MCF 10A (cell line): ENCODE measurements around the gene LACTB. TPM values are rescaled to one million over a fixed set of nuclear protein-coding genes. Genes with fewer than 3 reads are reported as not detected.

Experiments
- BruUV-seq: library from RNA; stranded (reverse); fragments of 400-500 nt; replicated peaks from 2 replicates; lab custom pipeline; 2021; lab: Mats Ljungman, UMichigan
- CTCF ChIA-PET: fragments of 300-600 bp; sonication (Branson Sonifier 250); formaldehyde crosslinking; extraction: SDS; loops from one replicate; lab custom pipeline; 2021; ENCODE audit warnings: antibody characterized with exemption, inconsistent platforms; lab: Yijun Ruan, JAX
- POLR2A ChIA-PET: fragments of 300-600, 350-650 bp; sonication (Branson Sonifier 250); formaldehyde crosslinking; extraction: SDS; loops from one replicate; lab custom pipeline; 2020; ENCODE audit warnings: antibody characterized with exemption, inconsistent platforms; lab: Yijun Ruan, JAX
- DNase-seq: peaks from one replicate; pipeline ENCODE4 v3.0.0-alpha.2; 2018; ENCODE audit not compliant: unreplicated experiment
- H3K27ac Mint-ChIP-seq: one replicate; pipeline ENCODE4 v1.8.0; 2022; ENCODE audit warnings: mild to moderate bottlenecking, low read depth, mixed read lengths; ENCODE audit not compliant: unreplicated experiment
- H3K27me3 Mint-ChIP-seq: one replicate; pipeline ENCODE4 v1.8.0; 2022; ENCODE audit warnings: mixed read lengths; ENCODE audit not compliant: insufficient read depth, unreplicated experiment
- H3K36me3 Mint-ChIP-seq: one replicate; pipeline ENCODE4 v1.8.0; 2022; ENCODE audit warnings: mild to moderate bottlenecking, moderate library complexity, mixed read lengths; ENCODE audit not compliant: insufficient read depth, unreplicated experiment
- H3K4me1 Mint-ChIP-seq: one replicate; pipeline ENCODE4 v1.8.0; 2022; ENCODE audit warnings: mixed read lengths; ENCODE audit not compliant: insufficient read depth, unreplicated experiment
- H3K4me3 Mint-ChIP-seq: one replicate; pipeline ENCODE4 v1.8.0; 2022; ENCODE audit warnings: mild to moderate bottlenecking, moderate library complexity, mixed read lengths; ENCODE audit not compliant: unreplicated experiment
- H3K9me3 Mint-ChIP-seq: one replicate; pipeline ENCODE4 v1.8.0; 2022; ENCODE audit warnings: mixed read lengths; ENCODE audit not compliant: unreplicated experiment
- intact Hi-C: fragments of 100-400 bp; cut with micrococcal nuclease; formaldehyde crosslinking; loops from 2 replicates; pipeline ENCODE4 v1.14.1; 2022
- total RNA-seq: library from RNA; stranded (reverse); gene quantifications from 2 replicates; pipeline ENCODE4 v1.2.3, GENCODE V29; 2022
- TF ChIP-seq, protein P1 (sequence below): fragments of 200-600 bp; IDR thresholded peaks from one replicate; pipeline ENCODE4 v1.8.0; 2022; ENCODE audit warnings: antibody characterized with exemption, mild to moderate bottlenecking; ENCODE audit not compliant: unreplicated experiment

The LACTB gene
- total RNA-seq, 1 experiment from 2014 or later = 9.9 TPM

DNA sequence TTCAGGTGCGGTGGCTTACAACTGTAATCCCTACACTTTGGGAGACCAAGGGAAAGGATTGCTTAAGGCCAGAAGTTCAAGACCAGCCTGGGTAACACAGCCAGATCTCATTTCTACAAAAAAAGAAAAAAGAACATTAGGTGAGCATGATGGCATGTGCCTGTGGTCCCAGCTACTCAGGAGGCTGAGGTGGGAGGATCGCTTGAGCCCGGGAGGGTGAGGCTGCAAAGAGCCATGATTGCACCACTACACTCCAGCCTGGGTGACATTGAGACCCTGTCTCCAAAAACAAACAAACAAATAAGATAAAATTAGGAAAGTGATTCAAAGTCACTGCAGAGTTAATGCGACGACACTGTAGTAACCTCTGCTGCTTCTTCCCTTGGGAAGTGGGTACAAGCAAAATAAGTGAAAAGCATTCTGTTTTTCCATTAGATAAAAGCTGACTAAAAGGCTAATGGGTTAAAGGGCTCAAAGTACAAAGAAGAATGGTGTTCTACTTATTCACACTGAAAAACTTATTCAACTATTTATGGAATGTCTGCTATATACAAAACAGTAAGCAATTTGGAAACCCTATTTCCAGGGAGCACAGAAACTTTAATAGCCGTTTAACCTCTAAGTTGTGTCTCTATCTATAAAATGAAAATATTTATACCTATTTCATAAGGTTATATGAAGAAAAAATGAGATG lies 43.7 kb downstream of the LACTB start:
- Mint-ChIP-seq H3K27me3 (no peaks in the 10 kb centered on the region), H3K36me3 (peaks cover 5% of the 10 kb centered on the region), H3K9me3 (no peaks in the 10 kb centered on the region), H3K4me1 (no peaks in the 10 kb centered on the region), H3K27ac (no peak overlapping the region), H3K4me3 (no peak overlapping the region)
- POLR2A ChIA-PET = interaction anchor here (1.0 to 1.2 kb wide), 2 partner anchors 13 to 21 kb away, joined by 3 to 4 read pairs; no protein-coding TSS in a partner anchor
- TF ChIP-seq, protein P1, sequence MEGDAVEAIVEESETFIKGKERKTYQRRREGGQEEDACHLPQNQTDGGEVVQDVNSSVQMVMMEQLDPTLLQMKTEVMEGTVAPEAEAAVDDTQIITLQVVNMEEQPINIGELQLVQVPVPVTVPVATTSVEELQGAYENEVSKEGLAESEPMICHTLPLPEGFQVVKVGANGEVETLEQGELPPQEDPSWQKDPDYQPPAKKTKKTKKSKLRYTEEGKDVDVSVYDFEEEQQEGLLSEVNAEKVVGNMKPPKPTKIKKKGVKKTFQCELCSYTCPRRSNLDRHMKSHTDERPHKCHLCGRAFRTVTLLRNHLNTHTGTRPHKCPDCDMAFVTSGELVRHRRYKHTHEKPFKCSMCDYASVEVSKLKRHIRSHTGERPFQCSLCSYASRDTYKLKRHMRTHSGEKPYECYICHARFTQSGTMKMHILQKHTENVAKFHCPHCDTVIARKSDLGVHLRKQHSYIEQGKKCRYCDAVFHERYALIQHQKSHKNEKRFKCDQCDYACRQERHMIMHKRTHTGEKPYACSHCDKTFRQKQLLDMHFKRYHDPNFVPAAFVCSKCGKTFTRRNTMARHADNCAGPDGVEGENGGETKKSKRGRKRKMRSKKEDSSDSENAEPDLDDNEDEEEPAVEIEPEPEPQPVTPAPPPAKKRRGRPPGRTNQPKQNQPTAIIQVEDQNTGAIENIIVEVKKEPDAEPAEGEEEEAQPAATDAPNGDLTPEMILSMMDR = no peak
- intact Hi-C loops = no loop called here
- BruUV-seq = no TSS peak
- no peak for DNase-seq
- CTCF ChIA-PET = interaction anchor here (0.9 to 1.4 kb wide), 2 partner anchors 10 kb away, joined by 3 to 4 read pairs; no protein-coding TSS in a partner anchor

DNA sequence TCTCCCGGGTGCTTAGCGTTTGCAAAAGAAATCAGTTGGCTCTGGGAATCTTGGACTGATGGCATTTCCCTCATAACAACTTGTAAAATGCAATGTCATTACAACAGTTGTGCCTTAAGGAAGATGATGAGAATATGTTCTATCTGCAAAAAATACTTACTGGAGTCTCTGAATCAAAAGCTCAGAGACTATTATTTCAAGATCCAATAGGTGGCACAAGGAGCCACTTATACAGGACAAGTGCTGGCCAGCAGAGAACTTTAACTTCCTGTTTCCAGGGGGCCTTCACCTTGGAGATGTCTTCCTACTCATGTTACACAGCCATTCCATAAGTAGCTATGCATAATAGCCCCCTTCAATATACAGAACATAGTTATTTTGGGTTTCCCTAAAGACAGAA lies 44.6 kb downstream of the LACTB start:
- Mint-ChIP-seq H3K36me3 (no peaks in the 10 kb centered on the region), H3K27me3 (no peaks in the 10 kb centered on the region), H3K9me3 (no peaks in the 10 kb centered on the region), H3K4me3 (no peak overlapping the region), H3K4me1 (no peaks in the 10 kb centered on the region), H3K27ac (no peak overlapping the region)
- TF ChIP-seq, protein P1 = no peak
- POLR2A ChIA-PET = interaction anchor here (1.0 to 1.2 kb wide), 2 partner anchors 12 to 20 kb away, joined by 3 to 4 read pairs; no protein-coding TSS in a partner anchor
- CTCF ChIA-PET = interaction anchor here (0.7 to 1.4 kb wide), 2 partner anchors 9 to 17 kb away, joined by 3 to 4 read pairs; no protein-coding TSS in a partner anchor
- intact Hi-C loops = no loop called here
- no TSS peak for BruUV-seq
- peak; percentile 5 for DNase-seq

DNA sequence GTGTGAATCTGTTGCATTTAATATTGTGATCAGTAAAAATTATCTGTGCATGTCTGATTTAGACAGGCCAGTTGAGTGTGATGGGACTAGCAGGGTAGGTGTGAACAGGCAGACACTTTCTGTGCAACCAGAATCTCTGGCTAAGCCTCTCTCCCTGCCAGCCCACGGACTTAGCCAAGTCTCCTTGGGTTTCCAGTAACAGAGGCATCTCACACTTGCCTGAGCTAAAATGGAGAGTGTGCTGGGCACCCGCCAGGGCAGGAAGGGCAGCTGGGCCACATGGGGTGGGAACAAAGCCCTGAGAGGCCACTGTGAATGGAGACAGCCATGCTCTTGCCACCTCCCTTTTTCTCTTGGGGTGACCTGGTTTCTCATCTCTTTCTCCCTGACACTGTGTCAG lies 48.1 kb downstream of the LACTB start:
- intact Hi-C loops = no loop called here
- H3K4me1 Mint-ChIP-seq = no peaks in the 10 kb centered on the region
- no peaks in the 10 kb centered on the region for H3K9me3 Mint-ChIP-seq
- H3K4me3 Mint-ChIP-seq = no peak overlapping the region
- TF ChIP-seq, protein P1 = no peak
- no TSS peak for BruUV-seq
- H3K36me3 Mint-ChIP-seq = no peaks in the 10 kb centered on the region
- H3K27me3 Mint-ChIP-seq = no peaks in the 10 kb centered on the region
- CTCF ChIA-PET = interaction anchor here (0.6 kb wide), 1 partner anchor 114 kb away, joined by 3 read pairs; no protein-coding TSS in a partner anchor
- no peak overlapping the region for H3K27ac Mint-ChIP-seq
- DNase-seq = no peak
- POLR2A ChIA-PET = no interaction called here

DNA sequence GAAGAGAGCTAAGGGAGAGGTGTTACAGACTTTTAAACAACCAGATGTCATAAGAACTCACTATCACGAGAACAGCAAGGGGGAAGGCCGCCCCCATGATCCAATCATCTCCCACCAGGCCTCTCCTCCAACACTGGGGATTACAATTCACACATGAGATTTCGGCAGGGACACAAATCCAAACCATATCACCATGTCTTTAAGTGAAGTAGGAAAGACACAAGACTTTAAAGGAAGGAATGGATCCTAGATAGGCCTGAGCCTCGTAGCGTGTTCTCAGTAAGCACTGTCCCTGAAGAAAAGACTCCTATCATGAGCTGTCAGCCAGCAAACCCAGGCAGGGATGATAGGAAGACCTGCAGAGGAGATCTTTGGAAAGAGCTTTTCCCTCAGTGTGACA lies 50.7 kb downstream of the LACTB start:
- TF ChIP-seq, protein P1 = no peak
- intact Hi-C loops = no loop called here
- no peak overlapping the region for H3K4me3 Mint-ChIP-seq

More for the DNA sequence above, 50.7 kb downstream of the LACTB start:
- Mint-ChIP-seq H3K4me1 (no peaks in the 10 kb centered on the region), H3K36me3 (no peaks in the 10 kb centered on the region), H3K9me3 (no peaks in the 10 kb centered on the region), H3K27me3 (no peaks in the 10 kb centered on the region), H3K27ac (no peak overlapping the region)
- POLR2A ChIA-PET = no interaction called here
- BruUV-seq = no TSS peak
- DNase-seq = no peak
- CTCF ChIA-PET = interaction anchor here (0.6 to 1.0 kb wide), 2 partner anchors 16 to 981 kb away, joined by 4 to 5 read pairs; partner anchors contain the start of gene RAB8B
